Measurements from ENCODE around the gene ATF7.
A peak's percentile ranks its signal among the peaks of the same experiment; 100 is the strongest.
"Not testable (repeated sequence)": the region's sequence is repeated elsewhere in the genome, so short reads cannot be mapped to it uniquely, and the experiment has no call there.

The ATF7 gene

GRCh38 chr12:53481939-53482586 is 144.1 kb downstream of the ATF7 start:
- DNase-seq (ENCODE audit: low spot score), result peak; percentile 74

- not testable (repeated sequence) for DNase-seq (ENCODE audit: low spot score)
Observed at GRCh38 chr12:53481458-53481857, 144.7 kb downstream of the ATF7 start.

GRCh38 chr12:53480491-53481442 is 145.4 kb downstream of the ATF7 start:
- no peak for DNase-seq (ENCODE audit: low spot score)

GRCh38 chr12:53479331-53479730 is 146.9 kb downstream of the ATF7 start:
- no peak for DNase-seq (ENCODE audit: low spot score)

- no peak for DNase-seq (ENCODE audit: low spot score)
Observed at GRCh38 chr12:53478865-53479264, 147.3 kb downstream of the ATF7 start.

- peak; percentile 69 for DNase-seq (ENCODE audit: low spot score)
Observed at GRCh38 chr12:53476769-53477209, 149.4 kb downstream of the ATF7 start.

GRCh38 chr12:53474819-53475218 is 151.4 kb downstream of the ATF7 start:
- DNase-seq (ENCODE audit: low spot score), result no peak

- no peak for DNase-seq (ENCODE audit: low spot score)
Observed at GRCh38 chr12:53474077-53474476, 152.1 kb downstream of the ATF7 start.

GRCh38 chr12:53472056-53472582 is 154.1 kb downstream of the ATF7 start:
- no peak for DNase-seq (ENCODE audit: low spot score)

- no peak for DNase-seq (ENCODE audit: low spot score)
Observed at GRCh38 chr12:53468282-53468681, 157.9 kb downstream of the ATF7 start.

GRCh38 chr12:53467880-53468279 is 158.3 kb downstream of the ATF7 start:
- no peak for DNase-seq (ENCODE audit: low spot score)

GRCh38 chr12:53467082-53467481 is 159.1 kb downstream of the ATF7 start:
- no peak for DNase-seq (ENCODE audit: low spot score)

GRCh38 chr12:53466640-53467039 is 159.5 kb downstream of the ATF7 start:
- no peak for DNase-seq (ENCODE audit: low spot score)

GRCh38 chr12:53465679-53466078 is 160.5 kb downstream of the ATF7 start:
- DNase-seq (ENCODE audit: low spot score), result no peak

GRCh38 chr12:53464685-53465418 is 161.3 kb downstream of the ATF7 start:
- DNase-seq (ENCODE audit: low spot score), result no peak

GRCh38 chr12:53463802-53464560 is 162.2 kb downstream of the ATF7 start:
- no peak for DNase-seq (ENCODE audit: low spot score)

GRCh38 chr12:53462935-53463334 is 163.2 kb downstream of the ATF7 start:
- DNase-seq (ENCODE audit: low spot score), result no peak

- no peak for DNase-seq (ENCODE audit: low spot score)
Observed at GRCh38 chr12:53461591-53461990, 164.6 kb downstream of the ATF7 start.

- no peak for DNase-seq (ENCODE audit: low spot score)
Observed at GRCh38 chr12:53461059-53461458, 165.1 kb downstream of the ATF7 start.

- DNase-seq (ENCODE audit: low spot score), result no peak
Observed at GRCh38 chr12:53459097-53459496, 167.1 kb downstream of the ATF7 start.
